ENCODE measurements around the gene MLN. TPM values are rescaled to one million over a fixed set of nuclear protein-coding genes. Genes with fewer than 3 reads are reported as not detected.

Gene MLN
- total and polyA plus RNA-seq, 2 experiments from 2014 or later = 0.86 to 2.3 TPM

DNA sequence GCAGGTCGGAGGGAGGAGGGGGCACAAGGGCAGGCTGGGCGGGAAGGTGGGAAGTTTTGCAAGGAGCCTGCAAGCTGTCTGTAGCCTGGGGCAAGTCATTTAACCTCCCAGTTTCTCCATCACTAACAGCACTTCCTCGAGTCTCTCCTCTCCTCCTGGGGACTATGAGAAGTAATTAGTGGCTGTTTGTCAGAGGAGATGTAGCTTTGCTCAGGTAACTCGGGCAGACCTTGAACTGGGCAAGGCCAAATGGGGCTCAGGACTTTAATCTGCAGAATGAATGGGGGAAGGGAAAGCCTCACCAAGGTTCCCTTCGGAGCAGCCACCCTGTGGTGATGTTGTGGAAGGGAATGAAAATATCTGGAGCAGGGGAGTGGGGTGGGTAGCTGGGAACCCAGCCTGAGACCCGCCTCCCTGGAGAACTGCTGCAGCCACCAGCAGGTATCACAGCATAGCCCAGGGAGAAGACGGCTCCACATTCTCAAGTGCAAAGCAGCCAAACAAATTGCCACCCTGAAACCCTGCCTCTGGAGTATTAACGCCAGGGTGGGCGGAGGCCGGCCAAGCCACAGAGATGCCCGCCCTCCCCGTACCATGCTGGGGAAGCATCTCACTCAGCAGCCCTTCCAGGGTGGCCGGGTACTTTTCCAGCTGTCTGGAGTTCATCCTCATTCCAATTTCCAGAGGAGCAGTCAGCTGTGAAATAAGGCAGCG, 8.7 kb downstream of the MLN start:
- H3K36me3 ChIP-seq (replicated peaks; ENCODE audit: insufficient read depth, low read depth) = no peaks in the 10 kb centered on the region
- no peak overlapping the region for H2AFZ ChIP-seq
- no peaks in the 10 kb centered on the region for H3K9me2 ChIP-seq (replicated peaks; ENCODE audit: insufficient read depth)
- H3K79me2 ChIP-seq = no peaks in the 10 kb centered on the region
- no peak overlapping the region for H3K4me2 ChIP-seq
- no peak overlapping the region for H3K4me3 ChIP-seq
- H3K27me3 ChIP-seq = peaks cover 2% of the 10 kb centered on the region
- peaks cover 6% of the 10 kb centered on the region for H3K4me1 ChIP-seq (ENCODE audit: insufficient read depth)
- WGBS (ENCODE audit: low lambda C conversion rate, missing lambda C conversion rate) = 57% methylated on average over 13 of the region's 14 CpGs
- H3K27ac ChIP-seq = no peak overlapping the region
- TF ChIP-seq, protein P1, sequence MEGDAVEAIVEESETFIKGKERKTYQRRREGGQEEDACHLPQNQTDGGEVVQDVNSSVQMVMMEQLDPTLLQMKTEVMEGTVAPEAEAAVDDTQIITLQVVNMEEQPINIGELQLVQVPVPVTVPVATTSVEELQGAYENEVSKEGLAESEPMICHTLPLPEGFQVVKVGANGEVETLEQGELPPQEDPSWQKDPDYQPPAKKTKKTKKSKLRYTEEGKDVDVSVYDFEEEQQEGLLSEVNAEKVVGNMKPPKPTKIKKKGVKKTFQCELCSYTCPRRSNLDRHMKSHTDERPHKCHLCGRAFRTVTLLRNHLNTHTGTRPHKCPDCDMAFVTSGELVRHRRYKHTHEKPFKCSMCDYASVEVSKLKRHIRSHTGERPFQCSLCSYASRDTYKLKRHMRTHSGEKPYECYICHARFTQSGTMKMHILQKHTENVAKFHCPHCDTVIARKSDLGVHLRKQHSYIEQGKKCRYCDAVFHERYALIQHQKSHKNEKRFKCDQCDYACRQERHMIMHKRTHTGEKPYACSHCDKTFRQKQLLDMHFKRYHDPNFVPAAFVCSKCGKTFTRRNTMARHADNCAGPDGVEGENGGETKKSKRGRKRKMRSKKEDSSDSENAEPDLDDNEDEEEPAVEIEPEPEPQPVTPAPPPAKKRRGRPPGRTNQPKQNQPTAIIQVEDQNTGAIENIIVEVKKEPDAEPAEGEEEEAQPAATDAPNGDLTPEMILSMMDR (IDR thresholded peaks at IDR 0.05; ENCODE audit: poor library complexity) = no peak
- no peak for TF ChIP-seq EZH2 (IDR thresholded peaks at IDR 0.05; ENCODE audit: borderline replicate concordance)
- no peak for TF ChIP-seq EZH2phosphoT487 (IDR thresholded peaks at IDR 0.05; ENCODE audit: low read depth, severe bottlenecking, unreplicated experiment)
- H3K9me3 ChIP-seq (ENCODE audit: low read depth) = no peaks in the 10 kb centered on the region
- peak; percentile 21 for DNase-seq (ENCODE audit: low spot score)
- H4K20me1 ChIP-seq (ENCODE audit: insufficient read depth, poor library complexity, severe bottlenecking) = no peaks in the 10 kb centered on the region

DNA sequence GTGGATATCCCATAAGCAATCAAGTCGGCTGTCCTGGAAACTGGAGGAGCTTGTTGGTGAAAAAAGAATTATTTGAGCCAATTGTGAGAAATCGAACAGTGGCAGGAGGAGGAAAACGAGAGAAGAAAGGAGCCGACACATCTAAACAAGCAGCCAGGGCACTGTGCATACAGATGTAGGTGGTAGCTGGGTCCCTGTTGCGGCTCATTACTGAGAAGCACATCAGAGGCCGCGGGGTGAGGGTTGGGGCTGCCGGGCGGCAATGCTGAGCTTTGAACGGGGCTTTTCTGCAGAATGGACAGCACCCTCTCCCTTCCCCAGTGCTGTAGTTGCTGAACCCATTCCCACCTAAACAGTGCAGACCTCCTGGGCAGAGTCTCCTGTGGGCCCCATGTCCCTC, 10.8 kb downstream of the MLN start:
- Histone ChIP-seq H3K9me3 (ENCODE audit: low read depth) (no peaks in the 10 kb centered on the region), H3K27me3 (no peaks in the 10 kb centered on the region), H3K36me3 (replicated peaks; ENCODE audit: insufficient read depth, low read depth) (no peaks in the 10 kb centered on the region), H2AFZ (no peak overlapping the region), H4K20me1 (ENCODE audit: insufficient read depth, poor library complexity, severe bottlenecking) (peaks cover under 1% of the 10 kb centered on the region), H3K4me3 (no peak overlapping the region), H3K4me1 (ENCODE audit: insufficient read depth) (peaks cover 10% of the 10 kb centered on the region), H3K27ac (no peak overlapping the region), H3K79me2 (peaks cover 7% of the 10 kb centered on the region), H3K9me2 (replicated peaks; ENCODE audit: insufficient read depth) (no peaks in the 10 kb centered on the region), H3K4me2 (no peak overlapping the region)
- TF ChIP-seq EZH2 (IDR thresholded peaks at IDR 0.05; ENCODE audit: borderline replicate concordance) (no peak), EZH2phosphoT487 (IDR thresholded peaks at IDR 0.05; ENCODE audit: low read depth, severe bottlenecking, unreplicated experiment) (no peak)
- TF ChIP-seq, protein P1 (IDR thresholded peaks at IDR 0.05; ENCODE audit: poor library complexity) = no peak
- no peak for DNase-seq (ENCODE audit: low spot score)
- WGBS (ENCODE audit: low lambda C conversion rate, missing lambda C conversion rate) = 77% methylated on average over 10 of the region's 10 CpGs

DNA sequence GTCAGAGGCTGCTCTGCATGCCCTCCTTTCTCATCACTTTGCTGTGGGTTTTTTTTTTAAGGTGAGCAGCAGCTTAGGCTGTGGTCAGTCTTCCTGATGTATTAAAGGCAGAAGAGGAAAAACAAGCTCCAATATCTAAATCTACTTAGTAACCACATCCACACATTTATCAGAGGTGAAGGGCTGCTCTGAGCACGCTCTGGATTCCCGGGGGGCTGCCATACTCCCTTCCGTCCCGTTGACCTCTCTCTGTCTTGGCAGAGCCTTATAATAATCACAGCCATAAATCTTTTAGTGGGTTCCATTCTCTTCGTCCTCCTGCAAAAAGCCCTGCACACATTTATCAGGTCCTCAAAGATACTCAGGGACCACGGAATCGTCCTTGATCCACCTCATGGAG, 12.2 kb downstream of the MLN start:
- Histone ChIP-seq H3K27ac (no peak overlapping the region), H3K9me3 (ENCODE audit: low read depth) (no peaks in the 10 kb centered on the region), H2AFZ (no peak overlapping the region), H4K20me1 (ENCODE audit: insufficient read depth, poor library complexity, severe bottlenecking) (peaks cover 14% of the 10 kb centered on the region), H3K9me2 (replicated peaks; ENCODE audit: insufficient read depth) (no peaks in the 10 kb centered on the region), H3K4me3 (no peak overlapping the region), H3K4me2 (no peak overlapping the region), H3K36me3 (replicated peaks; ENCODE audit: insufficient read depth, low read depth) (no peaks in the 10 kb centered on the region), H3K4me1 (ENCODE audit: insufficient read depth) (peaks cover 23% of the 10 kb centered on the region), H3K27me3 (no peaks in the 10 kb centered on the region), H3K79me2 (peaks cover 21% of the 10 kb centered on the region)
- WGBS (ENCODE audit: low lambda C conversion rate, missing lambda C conversion rate) = 89% methylated on average over 7 of the region's 7 CpGs
- no peak for DNase-seq (ENCODE audit: low spot score)
- TF ChIP-seq, protein P1 (IDR thresholded peaks at IDR 0.05; ENCODE audit: poor library complexity) = no peak
- no peak for TF ChIP-seq EZH2 (IDR thresholded peaks at IDR 0.05; ENCODE audit: borderline replicate concordance)
- no peak for TF ChIP-seq EZH2phosphoT487 (IDR thresholded peaks at IDR 0.05; ENCODE audit: low read depth, severe bottlenecking, unreplicated experiment)
